Panc1 (cell line): Measurements from ENCODE around the gene MRPL27. TPM values are rescaled to one million over a fixed set of nuclear protein-coding genes. Genes with fewer than 3 reads are reported as not detected.

Experiments used
- ATAC-seq: fragments of 200-7000 bp; cut with Tn5 transposase; 2 replicates; pipeline ENCODE4 v1.9.1; 2020; ENCODE audit warnings: mild to moderate bottlenecking, moderate library complexity
- BruUV-seq: library from RNA; stranded (reverse); fragments of 400-500 nt; replicated peaks from 2 replicates; lab custom pipeline; 2021; lab: Mats Ljungman, UMichigan
- CTCF ChIA-PET: fragments of 300-600 bp; sonication (Branson Sonifier 250); formaldehyde crosslinking; loops from one replicate; lab custom pipeline; 2022; ENCODE audit warnings: antibody characterized with exemption; lab: Charles Lee
- POLR2A ChIA-PET: fragments of 300-600 bp; sonication (Branson Sonifier 250); formaldehyde crosslinking; loops from one replicate; lab custom pipeline; 2022; ENCODE audit warnings: antibody characterized with exemption; lab: Charles Lee
- DNase-seq: peaks from one replicate; pipeline ENCODE4 v3.0.0-alpha.2; 2010; ENCODE audit warnings: low read depth, low spot score
- H3K27ac ChIP-seq: 2 replicates; pipeline ENCODE4 v1.5.1; 2011; ENCODE audit warnings: mild to moderate bottlenecking, low read length, inconsistent platforms
- H3K27me3 ChIP-seq: fragments of 200-500 bp; sonication (Bioruptor generic); 2 replicates; pipeline ENCODE4 v1.6.0; 2014; ENCODE audit warnings: low read length, inconsistent platforms; ENCODE audit not compliant: control insufficient read depth, insufficient read depth
- H3K36me3 ChIP-seq: fragments of 200-500 bp; sonication (Bioruptor generic); 2 replicates; pipeline ENCODE4 v1.5.1; 2014; ENCODE audit warnings: inconsistent platforms, mild to moderate bottlenecking, low read length, moderate library complexity; ENCODE audit not compliant: control insufficient read depth, insufficient read depth
- H3K4me1 ChIP-seq: 2 replicates; pipeline ENCODE4 v1.5.1; 2011; ENCODE audit warnings: inconsistent platforms, mild to moderate bottlenecking, low read length, moderate library complexity; ENCODE audit not compliant: control insufficient read depth, insufficient read depth
- H3K4me3 ChIP-seq, 2 experiments: 2 replicates each; pipeline ENCODE4 v1.5.1; 2011 to 2012; ENCODE audit warnings: low read depth in 2 of 2, low read length in 2 of 2, mild to moderate bottlenecking in 2 of 2, inconsistent platforms in 1 of 2, moderate library complexity in 1 of 2
- H3K9me3 ChIP-seq: fragments of 200-500 bp; sonication (Bioruptor generic); 2 replicates; pipeline ENCODE4 v1.5.1; 2014; ENCODE audit warnings: low read depth, mild to moderate bottlenecking, inconsistent platforms, low read length, moderate library complexity; ENCODE audit not compliant: control insufficient read depth, insufficient read depth
- CTCF ChIP-seq: fragments of 450-650 bp; IDR thresholded peaks from 2 replicates; pipeline ENCODE4 v1.5.1; 2017; ENCODE audit warnings: mild to moderate bottlenecking
- POLR2AphosphoS5 ChIP-seq: IDR thresholded peaks from 2 replicates; pipeline ENCODE4 v1.6.1; 2012; ENCODE audit warnings: mild to moderate bottlenecking, low read depth, low read length, moderate library complexity
- REST ChIP-seq, 2 experiments: IDR thresholded peaks; 2 replicates each; pipeline ENCODE4 v1.6.1; 2011 to 2012; ENCODE audit warnings: low read depth in 2 of 2, control low read depth in 1 of 2, low read length in 1 of 2, mild to moderate bottlenecking in 1 of 2, moderate library complexity in 1 of 2; ENCODE audit not compliant: insufficient read depth in 1 of 2
- SIN3A ChIP-seq: IDR thresholded peaks from 2 replicates; pipeline ENCODE4 v1.6.1; 2012; ENCODE audit warnings: low read depth, mild to moderate bottlenecking, low read length, moderate library complexity, borderline replicate concordance; ENCODE audit not compliant: insufficient read depth
- TCF7L2 ChIP-seq: IDR thresholded peaks from 2 replicates; pipeline ENCODE4 v1.6.1; 2011; ENCODE audit warnings: mild to moderate bottlenecking, low read depth, low read length, inconsistent platforms
- in situ Hi-C: cut with HindIII; loops from 2 replicates; pipeline ENCODE4 v1.10.0; 2016; ENCODE audit warnings: low sequenced_read_pairs, low pct_unique_long_range_greater_than_20kb
- intact Hi-C: fragments of 100-400 bp; cut with micrococcal nuclease; formaldehyde crosslinking; loops from one replicate; pipeline ENCODE4 v1.10.0; 2022; ENCODE audit not compliant: unreplicated experiment
- total RNA-seq: library from RNA; stranded (reverse); gene quantifications from one replicate; pipeline ENCODE4 v1.2.1, GENCODE V29; 2021; ENCODE audit not compliant: unreplicated experiment

The MRPL27 gene
- total RNA-seq, 1 experiment from 2014 or later = 136 TPM

GRCh38 chr17:50318501-50319285 lies 54.3 kb downstream of the MRPL27 start:
- ATAC-seq = no peak
- no peaks in the 10 kb centered on the region for H3K36me3 ChIP-seq
- H3K4me3 ChIP-seq = no peak overlapping the region
- intact Hi-C loops (no loop called here), in situ Hi-C loops (no loop called here)
- DNase-seq = no peak
- POLR2A ChIA-PET = no interaction called here
- H3K27ac ChIP-seq = no peak overlapping the region
- CTCF ChIA-PET = no interaction called here
- TF ChIP-seq REST (IDR thresholded peaks at IDR 0.05; ENCODE audit: insufficient read depth in 1 of 2, low read depth in 2 of 2, low read length in 1 of 2) (no peak), POLR2AphosphoS5 (no peak), CTCF (no peak), TCF7L2 (no peak), SIN3A (no peak)
- no peaks in the 10 kb centered on the region for H3K9me3 ChIP-seq
- peaks cover 4% of the 10 kb centered on the region; the same call in 1 of the 2 replicates for H3K27me3 ChIP-seq
- no peaks in the 10 kb centered on the region for H3K4me1 ChIP-seq
- no TSS peak for BruUV-seq

Other genes with a start within 250 kb of the MRPL27 start
- 6.9 TPM for gene SAMD14, start 243.0 kb downstream of the MRPL27 start, total RNA-seq
- 114 TPM for gene PPP1R9B, start 222.5 kb downstream of the MRPL27 start, total RNA-seq
- gene SGCA, start 207.2 kb downstream of the MRPL27 start, total RNA-seq = not detected
- gene COL1A1, start 171.6 kb downstream of the MRPL27 start, total RNA-seq = 52.7 TPM
- 0.54 TPM for gene TMEM92, start 98.7 kb downstream of the MRPL27 start, total RNA-seq
- gene XYLT2, start 27.1 kb downstream of the MRPL27 start, total RNA-seq = 28.5 TPM
- gene EME1, start within 50 bp of the MRPL27 start, total RNA-seq = 15.3 TPM
- gene LRRC59, start 24.3 kb upstream of the MRPL27 start, total RNA-seq = 167 TPM
- gene ACSF2, start 53.0 kb upstream of the MRPL27 start, total RNA-seq = 17.2 TPM
- not detected for gene CHAD, start 95.7 kb upstream of the MRPL27 start, total RNA-seq
- 40.2 TPM for gene RSAD1, start 105.7 kb upstream of the MRPL27 start, total RNA-seq
- 2.2 TPM for gene MYCBPAP, start 135.3 kb upstream of the MRPL27 start, total RNA-seq
- 0.92 TPM for gene EPN3, start 159.6 kb upstream of the MRPL27 start, total RNA-seq
- gene SPATA20, start 174.0 kb upstream of the MRPL27 start, total RNA-seq = 82.2 TPM
- 10.0 TPM for gene CACNA1G, start 187.5 kb upstream of the MRPL27 start, total RNA-seq